CD4-positive, alpha-beta T cell treated with Interleukin-15 for 4 hours (primary cell): ENCODE measurements around the gene HLA-DMB.
A peak's percentile ranks its signal among the peaks of the same experiment; 100 is the strongest.
"Not testable (repeated sequence)": the region's sequence is repeated elsewhere in the genome, so short reads cannot be mapped to it uniquely, and the experiment has no call there.

Source experiments
- DNase-seq: peaks from one replicate; pipeline ENCODE4 v3.0.0-alpha.2; 2020; ENCODE audit warnings: low spot score

Gene HLA-DMB

DNA sequence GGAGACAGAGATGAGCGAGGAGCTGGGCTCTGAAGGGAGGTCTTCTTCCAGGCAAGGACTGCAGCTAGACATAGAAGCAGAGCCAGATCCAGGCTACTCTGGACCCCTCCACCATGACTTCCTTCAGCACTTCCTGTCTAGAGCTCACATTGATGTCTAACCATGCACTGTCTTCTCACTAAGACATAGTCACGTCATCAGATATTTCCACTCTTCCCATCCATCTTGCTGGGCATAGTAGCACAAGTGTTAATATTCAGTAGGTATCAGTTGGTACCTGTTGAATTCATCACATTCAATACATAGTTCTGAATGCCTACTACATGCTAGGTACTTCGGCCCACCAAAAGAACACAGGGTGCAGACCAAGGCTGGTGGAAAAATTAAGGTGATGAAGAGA, 9.2 kb upstream of the HLA-DMB start:
- DNase-seq: no peak

- DNase-seq: no peak
Observed at GRCh38 chr6:32949113-32949512, 8.3 kb upstream of the HLA-DMB start.

GRCh38 chr6:32947552-32948465, 7.0 kb upstream of the HLA-DMB start:
- DNase-seq: peak; percentile 57

DNA sequence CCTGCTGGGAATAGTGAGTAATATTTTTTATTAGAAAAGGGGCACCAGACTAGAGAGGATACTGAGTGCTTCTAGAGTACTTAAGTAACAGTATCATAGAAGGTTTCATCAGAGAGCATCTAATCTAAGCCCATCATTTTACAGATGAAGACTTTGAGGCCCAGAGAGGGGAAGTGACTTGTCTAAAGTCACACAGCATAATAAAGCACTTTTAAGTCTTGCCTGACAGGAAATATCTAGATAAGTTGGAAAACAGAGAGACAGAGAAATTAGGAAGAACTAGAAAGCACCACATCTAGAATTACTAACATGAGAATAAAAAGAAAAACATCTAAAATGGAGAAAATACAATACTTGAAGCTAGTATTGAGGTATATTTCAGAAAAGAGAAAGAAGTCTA, 6.1 kb upstream of the HLA-DMB start:
- no peak for DNase-seq

- DNase-seq: no peak
Observed at GRCh38 chr6:32945953-32946352, 5.1 kb upstream of the HLA-DMB start.

DNA sequence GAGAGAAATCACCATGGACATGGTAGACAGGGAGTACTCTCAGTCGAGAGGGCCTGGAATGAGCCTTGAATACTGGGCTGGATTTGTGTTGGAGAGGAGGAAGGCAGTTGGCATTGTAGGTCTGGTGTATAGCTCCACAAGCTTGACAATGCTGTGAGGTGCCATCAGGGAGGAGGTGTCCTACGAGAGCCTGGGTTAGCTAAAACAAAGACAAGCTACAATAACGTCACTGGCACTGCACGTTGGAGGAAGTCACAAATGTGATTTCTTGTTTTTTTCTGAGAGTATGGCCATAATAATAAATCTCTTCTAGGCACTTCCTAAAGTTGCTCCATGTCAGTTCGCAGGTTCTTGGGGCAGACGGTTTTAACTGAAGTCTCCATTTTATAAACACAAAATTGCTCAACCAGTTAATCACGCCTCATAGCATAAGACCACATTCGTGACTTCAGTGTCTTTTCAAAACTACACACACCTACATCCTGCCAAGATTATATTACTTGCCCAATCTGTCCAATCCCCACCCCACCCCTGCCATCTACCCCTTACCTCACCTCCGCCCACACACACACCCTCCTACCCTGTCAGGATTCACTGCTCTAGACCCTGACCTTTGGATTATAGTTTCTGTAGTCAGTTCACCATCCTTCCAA, 4.4 kb upstream of the HLA-DMB start:
- peak; percentile 12 for DNase-seq

DNA sequence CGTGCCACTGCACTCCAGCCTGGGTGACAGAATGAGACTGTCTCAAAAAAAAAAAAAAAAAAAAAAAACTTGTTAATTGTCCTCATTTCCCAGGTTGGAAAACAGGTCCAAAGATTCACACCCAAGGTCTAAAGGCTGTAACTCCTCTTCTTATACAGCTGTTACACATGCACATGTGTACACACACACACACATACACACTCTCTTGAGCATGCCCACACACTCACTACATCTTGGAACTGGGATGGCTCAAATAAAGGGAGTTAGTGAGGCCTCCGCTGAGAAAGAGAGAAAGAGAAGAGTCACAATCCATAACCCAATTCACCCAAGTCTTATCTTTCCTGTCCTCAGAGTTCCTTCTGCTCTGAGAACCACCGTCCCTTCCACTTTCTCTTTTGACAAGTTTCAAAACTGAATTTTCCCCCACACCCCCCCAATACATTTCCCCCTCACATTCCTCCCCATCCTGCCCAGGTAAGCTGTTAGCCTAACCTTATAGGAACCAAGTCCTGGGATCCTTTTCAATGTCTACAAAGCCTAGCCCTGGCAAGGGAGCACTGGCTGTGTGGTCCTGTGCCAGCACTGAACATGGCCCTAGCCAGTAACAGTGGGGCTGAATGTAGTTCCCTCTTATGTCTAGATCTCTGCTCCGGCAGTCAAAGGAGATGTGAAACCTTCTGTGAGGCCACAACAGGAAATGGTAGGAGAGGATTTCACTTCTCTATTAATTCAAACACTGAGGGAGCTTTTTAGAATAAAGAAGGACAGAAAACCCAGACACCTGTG, 3.2 kb upstream of the HLA-DMB start:
- peak; percentile 35 for DNase-seq

DNA sequence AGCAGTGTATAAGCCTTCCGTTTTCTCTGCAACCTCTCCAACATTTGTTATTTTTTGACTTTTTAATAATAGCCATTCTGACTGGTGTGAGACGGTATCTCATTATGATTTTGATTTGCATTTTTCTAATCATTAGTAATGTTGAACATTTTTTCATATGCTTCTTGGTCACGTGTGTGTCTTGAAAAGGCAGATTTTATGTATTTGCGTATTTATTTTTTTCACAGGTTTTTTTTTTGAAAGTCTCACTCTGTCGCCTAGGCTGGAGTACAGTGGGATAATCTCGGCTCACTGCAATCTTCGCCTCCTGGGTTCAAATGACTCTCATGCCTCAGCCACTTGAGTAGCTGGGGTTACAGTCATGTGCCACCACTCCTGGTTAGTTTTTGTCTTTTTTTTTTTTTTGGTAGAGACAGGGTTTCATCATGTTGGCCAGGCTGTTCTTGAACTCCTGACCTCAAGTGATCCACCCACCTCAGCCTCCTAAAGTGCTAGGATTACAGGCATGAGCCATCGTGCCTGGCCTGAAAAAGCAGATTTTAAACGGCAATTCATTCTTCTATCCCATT, 1.8 kb upstream of the HLA-DMB start:
- DNase-seq: not testable (repeated sequence)

DNA sequence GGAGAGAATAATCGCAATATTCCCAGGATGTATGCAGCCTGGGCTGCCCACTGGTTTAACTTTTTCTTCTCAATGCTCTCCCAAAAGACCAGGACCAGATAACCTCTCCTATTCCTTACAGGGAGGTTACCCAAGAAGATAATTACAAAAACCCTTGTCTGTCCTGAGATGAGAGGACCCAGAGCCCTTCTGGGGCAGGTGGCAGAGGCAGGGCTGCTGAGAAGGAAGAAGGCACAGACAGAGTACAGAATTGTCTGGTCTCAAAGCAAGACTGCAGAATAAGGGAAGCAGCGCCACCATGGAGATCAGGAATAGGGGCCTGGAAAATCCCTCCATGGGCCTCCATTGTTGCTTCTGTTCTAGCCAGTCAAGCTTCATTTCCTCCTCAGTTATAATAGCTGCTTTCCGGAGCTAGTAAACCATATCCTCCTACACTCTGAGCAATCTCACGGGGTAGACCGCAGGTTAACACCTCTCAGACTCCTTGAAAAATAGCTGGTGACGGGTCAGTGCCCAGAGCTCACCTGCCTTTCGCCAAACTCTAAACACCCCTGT, 463 bp upstream of the HLA-DMB start:
- DNase-seq: peak; percentile 62

DNA sequence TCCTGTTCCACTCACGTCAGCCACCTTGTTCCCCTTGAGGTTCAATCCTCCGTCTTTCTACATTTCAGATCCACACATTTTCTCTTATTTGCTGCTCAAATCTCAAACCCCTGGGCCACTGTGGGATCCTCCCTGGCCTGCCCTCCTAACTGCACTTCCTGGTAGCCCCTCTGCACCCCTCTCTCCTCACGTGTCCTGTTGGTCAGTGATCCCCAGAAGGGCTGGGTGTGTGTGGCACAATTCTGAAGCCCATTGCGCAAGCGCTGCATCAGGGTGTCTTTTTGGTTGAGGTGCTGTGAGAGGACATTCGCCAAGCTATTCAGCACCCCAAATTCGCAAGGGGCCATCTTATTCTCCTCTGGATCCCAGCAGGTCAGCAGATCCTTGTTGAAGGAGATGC, 2.3 kb downstream of the HLA-DMB start:
- DNase-seq: no peak

DNA sequence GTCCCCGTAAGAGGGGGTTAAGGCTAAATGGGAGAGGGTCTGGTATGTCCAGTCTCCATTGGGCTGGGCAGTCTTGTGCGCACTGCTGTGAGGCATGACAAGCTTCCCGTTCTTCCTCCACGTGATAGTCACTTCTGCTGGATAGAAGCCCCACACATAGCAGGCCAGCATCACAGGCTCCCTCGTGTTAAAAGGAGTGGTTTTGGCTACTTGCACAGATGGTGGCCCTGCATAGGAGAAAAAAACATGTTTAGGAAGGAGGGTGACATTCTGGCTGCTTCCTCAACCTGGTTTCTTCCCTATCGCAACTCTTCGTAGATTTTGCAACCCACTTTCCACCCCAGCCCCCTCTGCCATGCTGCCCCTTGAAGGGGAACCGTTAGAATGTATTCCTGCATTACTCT, 3.6 kb downstream of the HLA-DMB start:
- no peak for DNase-seq

GRCh38 chr6:32936239-32937152, 4.3 kb downstream of the HLA-DMB start:
- no peak for DNase-seq

DNA sequence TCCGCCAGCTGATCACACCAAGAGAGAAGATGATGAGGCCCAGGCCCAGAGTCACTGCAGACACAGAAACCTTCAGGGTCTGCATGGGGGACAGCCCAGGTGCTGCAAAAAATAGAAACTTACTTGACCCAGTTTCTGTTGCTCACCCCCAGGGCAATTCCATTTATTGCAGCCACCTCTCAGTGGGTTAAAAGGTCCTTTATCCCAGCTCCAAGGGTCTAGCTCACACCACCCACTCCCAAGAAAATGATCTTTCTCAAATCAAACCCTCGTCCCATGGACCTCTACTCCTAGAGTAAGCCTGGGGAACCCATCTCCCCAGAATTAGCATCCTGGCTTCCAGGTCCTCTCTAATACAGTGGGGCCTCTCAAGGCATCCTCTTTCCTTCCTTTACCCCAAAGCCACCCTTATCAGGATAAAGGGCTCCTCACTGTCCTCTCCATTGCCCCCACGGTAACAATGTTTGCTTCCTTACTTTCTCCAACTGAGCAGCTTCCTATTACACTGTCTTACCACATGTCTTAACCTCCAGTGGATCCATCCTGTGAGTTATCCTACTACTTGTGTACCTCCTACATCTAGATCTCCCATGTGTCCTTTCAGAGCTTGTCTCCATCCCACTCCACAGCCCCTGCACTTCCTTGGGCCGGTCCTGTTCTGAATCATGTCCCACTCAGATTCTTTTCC, 5.1 kb downstream of the HLA-DMB start:
- no peak for DNase-seq

GRCh38 chr6:32933661-32934085, 7.2 kb downstream of the HLA-DMB start:
- DNase-seq: peak; percentile 78

DNA sequence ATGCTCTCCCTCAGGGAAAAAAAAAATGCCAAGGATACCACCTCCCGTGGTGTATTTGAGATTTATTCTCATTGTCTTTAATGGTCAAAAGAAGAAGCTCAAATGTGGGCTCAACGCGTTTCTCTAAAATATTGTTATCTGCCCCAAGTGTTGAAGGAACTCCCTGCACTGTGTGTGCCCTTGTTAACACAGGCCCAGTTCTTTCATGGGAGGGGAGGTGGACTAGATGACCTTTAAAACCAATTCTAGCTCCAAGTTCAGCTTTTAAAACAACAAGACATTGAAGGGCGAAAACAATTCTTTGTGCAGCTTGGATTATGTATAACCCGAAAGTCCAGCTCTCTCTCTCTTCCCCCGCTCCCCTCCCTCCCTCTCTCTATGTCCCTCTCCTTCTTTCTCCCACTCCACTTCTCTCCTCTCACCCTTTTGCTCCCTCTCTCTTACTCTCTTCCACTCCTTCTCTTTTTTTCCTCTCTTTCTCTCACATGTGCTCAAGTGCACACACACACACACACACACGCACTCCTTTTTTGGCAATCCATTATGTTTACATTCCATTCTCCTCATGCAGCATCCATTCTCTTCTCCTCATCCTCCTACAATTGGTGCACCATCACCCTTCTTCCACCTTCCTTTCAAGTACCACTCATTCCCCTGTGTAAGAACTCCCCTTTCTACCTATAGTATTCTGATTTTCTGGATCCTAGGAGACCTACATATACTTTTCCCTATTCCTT, 8.5 kb downstream of the HLA-DMB start:
- DNase-seq: no peak

DNA sequence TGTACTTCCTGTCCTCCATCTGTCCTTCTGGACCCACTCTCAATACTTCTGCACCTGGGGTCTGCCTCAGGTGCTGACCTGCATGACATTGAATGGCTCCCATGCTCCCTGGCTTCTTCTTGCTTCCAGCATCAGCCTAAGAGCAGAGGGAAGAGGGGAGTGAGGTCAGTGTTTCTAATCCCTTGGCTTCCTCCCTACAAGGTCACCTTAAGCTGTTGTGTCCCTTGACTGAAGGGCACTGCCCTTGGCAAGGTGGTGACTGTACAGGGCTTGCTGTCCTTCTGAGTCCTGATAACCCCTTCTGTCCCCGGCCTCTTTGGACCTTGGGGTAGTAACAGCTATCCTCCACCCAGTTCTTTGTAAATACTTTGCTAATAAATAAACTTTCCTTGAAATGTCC, 9.6 kb downstream of the HLA-DMB start:
- no peak for DNase-seq

DNA sequence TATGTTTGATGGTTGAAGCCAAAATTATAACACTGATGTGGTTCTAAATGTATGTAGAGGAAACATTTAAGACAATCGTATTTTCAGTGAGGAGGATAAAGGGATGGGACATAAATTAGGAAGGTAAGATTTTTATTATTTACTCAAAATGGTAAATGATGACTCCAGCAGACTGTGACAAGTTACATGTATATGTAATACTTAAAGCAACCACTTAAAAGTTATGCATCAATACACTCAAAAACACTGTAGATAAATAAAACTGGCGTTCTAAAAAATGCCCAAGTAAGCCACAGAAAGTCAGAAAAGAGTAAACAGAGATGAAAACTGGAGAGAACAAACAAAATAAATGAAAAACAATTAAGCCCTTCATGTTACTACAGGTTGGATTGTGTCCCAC, 18.7 kb downstream of the HLA-DMB start:
- no peak for DNase-seq

DNA sequence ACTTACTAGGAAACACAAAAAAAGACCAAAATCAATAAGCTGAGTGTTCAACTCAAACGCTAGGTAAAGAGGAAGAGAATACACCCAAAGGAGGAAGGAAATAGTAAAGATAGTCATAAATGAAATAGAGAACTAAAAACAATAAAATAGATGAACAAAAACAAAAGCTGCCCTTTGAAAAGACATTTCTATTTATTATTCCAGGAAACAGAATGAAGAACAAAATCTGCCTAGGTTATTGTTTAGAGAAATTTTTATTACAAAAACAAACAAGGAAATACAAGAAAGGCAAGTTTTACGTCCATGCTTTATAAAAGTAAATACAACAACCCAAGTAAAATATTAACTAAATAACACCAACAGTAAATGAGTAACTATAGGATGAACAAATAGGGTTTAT, 20.1 kb downstream of the HLA-DMB start:
- DNase-seq: no peak

DNA sequence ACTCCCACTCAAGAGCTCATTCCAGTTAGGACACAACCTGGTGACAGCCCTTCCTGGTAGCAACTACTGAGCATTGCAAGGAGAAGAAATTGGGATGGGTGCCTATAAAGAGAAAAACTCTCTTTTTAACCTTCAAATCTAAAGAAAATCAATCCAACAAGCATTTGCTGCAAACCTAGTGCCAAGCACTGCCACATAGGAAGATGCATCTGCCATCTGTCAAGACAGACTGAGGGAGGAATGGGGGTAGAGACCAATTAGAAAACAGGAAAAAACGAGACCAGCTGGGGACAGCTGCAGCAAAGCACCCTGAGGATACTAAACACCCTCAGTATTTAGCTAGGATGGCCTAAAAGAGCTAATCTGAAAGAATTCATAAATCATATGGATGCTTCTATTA, 27.9 kb downstream of the HLA-DMB start:
- DNase-seq: no peak

GRCh38 chr6:32908897-32909296, 31.9 kb downstream of the HLA-DMB start:
- DNase-seq: no peak
